Neural progenitor cell (in vitro differentiated cells): ENCODE data around the gene PREP. TPM values are rescaled to one million over a fixed set of nuclear protein-coding genes. Genes with fewer than 3 reads are reported as not detected.

Experiments used
- DNase-seq: peaks from one replicate; pipeline ENCODE4 v3.0.0-alpha.2; 2016; ENCODE audit warnings: low spot score
- H2AFZ ChIP-seq: fragments of 200-600 bp; sonication (generic); replicated peaks from 2 replicates; pipeline ENCODE4 v1.6.1; 2016; ENCODE audit warnings: antibody characterized with exemption
- H3F3A ChIP-seq: fragments of 200-600 bp; sonication (generic); 2 replicates; pipeline ENCODE4 v1.6.1; 2016; ENCODE audit warnings: antibody characterized with exemption, low read depth
- H3K27ac ChIP-seq: fragments of 200-600 bp; sonication (generic); 2 replicates; pipeline ENCODE4 v1.5.1; 2016; ENCODE audit warnings: mild to moderate bottlenecking
- H3K27me3 ChIP-seq: fragments of 200-600 bp; sonication (generic); 2 replicates; pipeline ENCODE4 v1.6.1; 2016; ENCODE audit warnings: mild to moderate bottlenecking, moderate library complexity
- H3K36me3 ChIP-seq: fragments of 200-600 bp; sonication (generic); 2 replicates; pipeline ENCODE4 v1.5.1; 2016
- H3K4me1 ChIP-seq: fragments of 200-600 bp; sonication (generic); 2 replicates; pipeline ENCODE4 v1.6.1; 2016; ENCODE audit warnings: mixed run types
- H3K4me2 ChIP-seq: fragments of 200-600 bp; sonication (generic); 2 replicates; pipeline ENCODE4 v1.6.1; 2016
- H3K4me3 ChIP-seq: fragments of 200-600 bp; sonication (generic); 2 replicates; pipeline ENCODE4 v1.5.1; 2016
- H3K79me2 ChIP-seq: fragments of 200-600 bp; sonication (generic); 2 replicates; pipeline ENCODE4 v1.6.1; 2016; ENCODE audit warnings: low read depth
- H3K9ac ChIP-seq: fragments of 200-600 bp; sonication (generic); 2 replicates; pipeline ENCODE4 v1.6.1; 2016
- H3K9me3 ChIP-seq: fragments of 200-600 bp; sonication (generic); 2 replicates; pipeline ENCODE4 v1.5.1; 2016; ENCODE audit warnings: low read depth
- H4K20me1 ChIP-seq: fragments of 200-600 bp; sonication (generic); 2 replicates; pipeline ENCODE4 v1.6.1; 2016; ENCODE audit warnings: low read depth
- H3K27ac Mint-ChIP-seq: 3 replicates; pipeline ENCODE4 v1.8.0; 2021; ENCODE audit warnings: mixed read lengths
- H3K27me3 Mint-ChIP-seq: 2 replicates; pipeline ENCODE4 v1.8.0; 2022; ENCODE audit warnings: low read depth, mild to moderate bottlenecking, inconsistent platforms, moderate library complexity, mixed read lengths; ENCODE audit not compliant: insufficient read depth
- H3K36me3 Mint-ChIP-seq: 3 replicates; pipeline ENCODE4 v1.8.0; 2021; ENCODE audit warnings: mixed read lengths
- H3K4me1 Mint-ChIP-seq: 3 replicates; pipeline ENCODE4 v1.8.0; 2021; ENCODE audit warnings: mixed read lengths
- H3K4me3 Mint-ChIP-seq: 3 replicates; pipeline ENCODE4 v1.8.0; 2021; ENCODE audit warnings: mild to moderate bottlenecking, moderate library complexity, mixed read lengths
- H3K9me3 Mint-ChIP-seq: 3 replicates; pipeline ENCODE4 v1.8.0; 2020; ENCODE audit warnings: mixed read lengths
- CTCF ChIP-seq: fragments of 200-600 bp; sonication (generic); IDR thresholded peaks from 2 replicates; pipeline ENCODE4 v1.5.1; 2017; ENCODE audit warnings: antibody characterized with exemption, mild to moderate bottlenecking
- EZH2 ChIP-seq: fragments of 200-600 bp; sonication (generic); IDR thresholded peaks from 2 replicates; pipeline ENCODE4 v1.6.1; 2017; ENCODE audit warnings: antibody characterized with exemption, mild to moderate bottlenecking, moderate library complexity
- EZH2phosphoT487 ChIP-seq: fragments of 200-600 bp; sonication (generic); IDR thresholded peaks from 2 replicates; pipeline ENCODE4 v1.6.1; 2017; ENCODE audit warnings: antibody characterized with exemption
- total RNA-seq: library from RNA; depleted of rRNA; stranded (reverse); fragments of >200 nt; gene quantifications from 2 replicates; pipeline ENCODE4 v1.2.3, GENCODE V29; 2015; ENCODE audit warnings: low replicate concordance

Gene PREP
- total RNA-seq, 1 donor from 2014 or later, result 28.6 TPM

GRCh38 chr6:105270511-105270910 lies 132.4 kb downstream of the PREP start:
- Histone ChIP-seq H3K27ac (no peak overlapping the region), H3K27me3 (no peaks in the 10 kb centered on the region), H3K4me3 (no peak overlapping the region), H3K9me3 (no peaks in the 10 kb centered on the region), H3K36me3 (no peaks in the 10 kb centered on the region), H3F3A (no peaks in the 10 kb centered on the region), H4K20me1 (no peaks in the 10 kb centered on the region), H3K9ac (no peak overlapping the region), H3K4me2 (no peak overlapping the region), H3K79me2 (no peaks in the 10 kb centered on the region), H2AFZ (no peak overlapping the region), H3K4me1 (peaks cover 13% of the 10 kb centered on the region)
- Mint-ChIP-seq H3K4me1 (peaks cover 18% of the 10 kb centered on the region), H3K36me3 (peaks cover 4% of the 10 kb centered on the region), H3K4me3 (no peak overlapping the region), H3K27me3 (no peaks in the 10 kb centered on the region), H3K27ac (no peak overlapping the region), H3K9me3 (peaks cover 3% of the 10 kb centered on the region)
- DNase-seq, result no peak
- TF ChIP-seq CTCF (no peak), EZH2 (no peak), EZH2phosphoT487 (no peak)

- no peaks in the 10 kb centered on the region for H3K9me3 ChIP-seq
- H3F3A ChIP-seq, result no peaks in the 10 kb centered on the region
- H3K4me3 ChIP-seq, result no peak overlapping the region
- peaks cover 2% of the 10 kb centered on the region for H3K36me3 Mint-ChIP-seq
- no peak overlapping the region for H3K27ac Mint-ChIP-seq
- H3K4me2 ChIP-seq, result no peak overlapping the region
- no peaks in the 10 kb centered on the region for H3K36me3 ChIP-seq
- no peak for DNase-seq
- no peak overlapping the region for H3K4me3 Mint-ChIP-seq
- no peaks in the 10 kb centered on the region for H4K20me1 ChIP-seq
- peaks cover 3% of the 10 kb centered on the region for H3K9me3 Mint-ChIP-seq
- H2AFZ ChIP-seq, result no peak overlapping the region
- no peaks in the 10 kb centered on the region for H3K27me3 Mint-ChIP-seq
- no peak overlapping the region for H3K27ac ChIP-seq
- no peaks in the 10 kb centered on the region for H3K79me2 ChIP-seq
- TF ChIP-seq EZH2 (no peak), CTCF (no peak), EZH2phosphoT487 (no peak)
- H3K4me1 Mint-ChIP-seq, result peaks cover 18% of the 10 kb centered on the region
- H3K27me3 ChIP-seq, result no peaks in the 10 kb centered on the region
- peaks cover 13% of the 10 kb centered on the region for H3K4me1 ChIP-seq
- H3K9ac ChIP-seq, result no peak overlapping the region
These were observed 133.5 kb downstream of the PREP start for GRCh38 chr6:105269390-105269789.

GRCh38 chr6:105263685-105264610 lies 138.9 kb downstream of the PREP start:
- TF ChIP-seq EZH2, result no peak
- no peak for TF ChIP-seq CTCF
- Mint-ChIP-seq H3K4me3 (no peak overlapping the region), H3K27me3 (no peaks in the 10 kb centered on the region), H3K36me3 (no peaks in the 10 kb centered on the region), H3K4me1 (peaks cover 14% of the 10 kb centered on the region), H3K9me3 (peaks cover 3% of the 10 kb centered on the region), H3K27ac (no peak overlapping the region)
- Histone ChIP-seq H3K4me1 (peaks cover 19% of the 10 kb centered on the region), H3K79me2 (no peaks in the 10 kb centered on the region), H3F3A (peaks cover 9% of the 10 kb centered on the region), H3K9me3 (no peaks in the 10 kb centered on the region), H3K9ac (no peak overlapping the region), H3K4me3 (no peak overlapping the region), H2AFZ (no peak overlapping the region), H3K4me2 (no peak overlapping the region), H3K27ac (no peak overlapping the region), H3K36me3 (no peaks in the 10 kb centered on the region), H3K27me3 (no peaks in the 10 kb centered on the region), H4K20me1 (no peaks in the 10 kb centered on the region)
- DNase-seq, result no peak
